GM18507 (cell line): Measurements from ENCODE around the gene ATP2B2.

Experiments used
- DNase-seq: peaks from one replicate; pipeline ENCODE4 v3.0.0; 2011; ENCODE audit warnings: low read depth; ENCODE audit not compliant: insufficient read length; ENCODE audit errors: extremely low spot score
- FAIRE-seq: peaks from 2 replicates; lab custom pipeline; 2011; peaks lifted over from hg19 to GRCh38; lab: Jason Lieb, UNC

ATP2B2 gene

GRCh38 chr3:10378246-10378645 is 127.1 kb downstream of the ATP2B2 start:
- no peak for DNase-seq
- FAIRE-seq: no peak

GRCh38 chr3:10377148-10377725 is 128.1 kb downstream of the ATP2B2 start:
- no peak for FAIRE-seq
- DNase-seq: no peak

GRCh38 chr3:10376353-10376752 is 129.0 kb downstream of the ATP2B2 start:
- no peak for FAIRE-seq
- no peak for DNase-seq

- DNase-seq: no peak
- FAIRE-seq: no peak
Measured at GRCh38 chr3:10375296-10376053, 129.9 kb downstream of the ATP2B2 start.

- FAIRE-seq (no peak), DNase-seq (no peak)
Measured at GRCh38 chr3:10374311-10374710, 131.1 kb downstream of the ATP2B2 start.

GRCh38 chr3:10373686-10374261 is 131.6 kb downstream of the ATP2B2 start:
- FAIRE-seq (no peak), DNase-seq (no peak)

- no peak for FAIRE-seq
- DNase-seq: no peak
Measured at GRCh38 chr3:10371789-10372188, 133.6 kb downstream of the ATP2B2 start.

- FAIRE-seq (no peak), DNase-seq (no peak)
Measured at GRCh38 chr3:10371167-10371566, 134.2 kb downstream of the ATP2B2 start.

- FAIRE-seq: no peak
Measured at GRCh38 chr3:10370429-10370828, 135.0 kb downstream of the ATP2B2 start.

GRCh38 chr3:10368512-10368911 is 136.9 kb downstream of the ATP2B2 start:
- no peak for DNase-seq
- FAIRE-seq: no peak

More at GRCh38 chr3:10370429-10370828, 135.0 kb downstream of the ATP2B2 start:
- DNase-seq: no peak

- no peak for FAIRE-seq
Measured at GRCh38 chr3:10367506-10367905, 137.9 kb downstream of the ATP2B2 start.

GRCh38 chr3:10366651-10367101 is 138.7 kb downstream of the ATP2B2 start:
- no peak for DNase-seq
- no peak for FAIRE-seq

More at GRCh38 chr3:10367506-10367905, 137.9 kb downstream of the ATP2B2 start:
- DNase-seq: no peak

GRCh38 chr3:10365791-10366190 is 139.6 kb downstream of the ATP2B2 start:
- FAIRE-seq (no peak), DNase-seq (no peak)

GRCh38 chr3:10365316-10365715 is 140.1 kb downstream of the ATP2B2 start:
- FAIRE-seq (no peak), DNase-seq (no peak)

- FAIRE-seq (no peak), DNase-seq (no peak)
Measured at GRCh38 chr3:10364806-10365205, 140.6 kb downstream of the ATP2B2 start.

GRCh38 chr3:10363935-10364334 is 141.5 kb downstream of the ATP2B2 start:
- FAIRE-seq: no peak

GRCh38 chr3:10361375-10361774 is 144.0 kb downstream of the ATP2B2 start:
- DNase-seq (no peak), FAIRE-seq (no peak)

More at GRCh38 chr3:10363935-10364334, 141.5 kb downstream of the ATP2B2 start:
- DNase-seq: no peak

GRCh38 chr3:10360478-10360877 is 144.9 kb downstream of the ATP2B2 start:
- no peak for DNase-seq
- no peak for FAIRE-seq

- DNase-seq (no peak), FAIRE-seq (no peak)
Measured at GRCh38 chr3:10359761-10360161, 145.6 kb downstream of the ATP2B2 start.

GRCh38 chr3:10358309-10358980 is 146.9 kb downstream of the ATP2B2 start:
- DNase-seq (no peak), FAIRE-seq (no peak)
